Measurements from ENCODE around the gene DSE.
"Not testable (repeated sequence)": the region's sequence is repeated elsewhere in the genome, so short reads cannot be mapped to it uniquely, and the experiment has no call there.

The DSE gene

GRCh38 chr6:116370760-116371119 lies at the start of gene DSE:
TSS of gene DSE (plus strand) at chr6:116370947. CDS start at chr6:116399251, 28,304 bp downstream.
- in situ Hi-C loops (cut with MboI; ENCODE audit: low sequenced_read_pairs): no loop called here

- in situ Hi-C loops (cut with MboI; ENCODE audit: low sequenced_read_pairs): not testable (repeated sequence)
Observed at GRCh38 chr6:116321933-116322332, 48.8 kb upstream of the DSE start.

GRCh38 chr6:116323863-116324262 lies 46.9 kb upstream of the DSE start:
- in situ Hi-C loops (cut with MboI; ENCODE audit: low sequenced_read_pairs): no loop called here

- in situ Hi-C loops (cut with MboI; ENCODE audit: low sequenced_read_pairs): not testable (repeated sequence)
Observed at GRCh38 chr6:116325634-116326132, 45.1 kb upstream of the DSE start.

- in situ Hi-C loops (cut with MboI; ENCODE audit: low sequenced_read_pairs): no loop called here
Observed at GRCh38 chr6:116326181-116326671, 44.5 kb upstream of the DSE start.

GRCh38 chr6:116326996-116327395 lies 43.8 kb upstream of the DSE start:
- in situ Hi-C loops (cut with MboI; ENCODE audit: low sequenced_read_pairs): no loop called here

- in situ Hi-C loops (cut with MboI; ENCODE audit: low sequenced_read_pairs): no loop called here
Observed at GRCh38 chr6:116327803-116328527, 42.8 kb upstream of the DSE start.

- in situ Hi-C loops (cut with MboI; ENCODE audit: low sequenced_read_pairs): no loop called here
Observed at GRCh38 chr6:116328528-116328903, 42.2 kb upstream of the DSE start.

GRCh38 chr6:116329156-116329555 lies 41.6 kb upstream of the DSE start:
- in situ Hi-C loops (cut with MboI; ENCODE audit: low sequenced_read_pairs): no loop called here

- in situ Hi-C loops (cut with MboI; ENCODE audit: low sequenced_read_pairs): no loop called here
Observed at GRCh38 chr6:116330511-116330910, 40.2 kb upstream of the DSE start.

- in situ Hi-C loops (cut with MboI; ENCODE audit: low sequenced_read_pairs): no loop called here
Observed at GRCh38 chr6:116332096-116332495, 38.7 kb upstream of the DSE start.

- in situ Hi-C loops (cut with MboI; ENCODE audit: low sequenced_read_pairs): not testable (repeated sequence)
Observed at GRCh38 chr6:116334638-116335409, 35.9 kb upstream of the DSE start.

GRCh38 chr6:116335612-116336215 lies 35.0 kb upstream of the DSE start:
- in situ Hi-C loops (cut with MboI; ENCODE audit: low sequenced_read_pairs): no loop called here

GRCh38 chr6:116338943-116339342 lies 31.8 kb upstream of the DSE start:
- in situ Hi-C loops (cut with MboI; ENCODE audit: low sequenced_read_pairs): no loop called here

GRCh38 chr6:116340625-116341024 lies 30.1 kb upstream of the DSE start:
- in situ Hi-C loops (cut with MboI; ENCODE audit: low sequenced_read_pairs): not testable (repeated sequence)

GRCh38 chr6:116349216-116349615 lies 21.5 kb upstream of the DSE start:
- in situ Hi-C loops (cut with MboI; ENCODE audit: low sequenced_read_pairs): no loop called here

GRCh38 chr6:116351101-116351500 lies 19.6 kb upstream of the DSE start:
- in situ Hi-C loops (cut with MboI; ENCODE audit: low sequenced_read_pairs): no loop called here

GRCh38 chr6:116352515-116353471 lies 18.0 kb upstream of the DSE start:
- in situ Hi-C loops (cut with MboI; ENCODE audit: low sequenced_read_pairs): no loop called here

GRCh38 chr6:116354236-116354635 lies 16.5 kb upstream of the DSE start:
- in situ Hi-C loops (cut with MboI; ENCODE audit: low sequenced_read_pairs): no loop called here

- in situ Hi-C loops (cut with MboI; ENCODE audit: low sequenced_read_pairs): no loop called here
Observed at GRCh38 chr6:116355796-116356195, 15.0 kb upstream of the DSE start.
